HepG2 (cell line): ENCODE data around the gene SCUBE1. TPM values are rescaled to one million over a fixed set of nuclear protein-coding genes. Genes with fewer than 3 reads are reported as not detected.

Experiments used
- ATAC-seq: fragments of 200-7000 bp; cut with Tn5 transposase; 3 replicates; pipeline ENCODE4 v1.9.1; 2020; ENCODE audit warnings: mild to moderate bottlenecking, moderate library complexity
- BruUV-seq: library from RNA; stranded (reverse); fragments of 400-500 nt; replicated peaks from 2 replicates; lab custom pipeline; 2021; lab: Mats Ljungman, UMichigan
- CTCF ChIA-PET: fragments of 300-600 bp; formaldehyde crosslinking; extraction: SDS; loops from one replicate; lab custom pipeline; 2021; ENCODE audit warnings: low total read pairs, inconsistent platforms, low intra/inter-chr PET ratio; lab: Yijun Ruan, JAX
- POLR2A ChIA-PET: fragments of 350-600 bp; sonication (Branson Sonifier 250); formaldehyde crosslinking; loops from one replicate; lab custom pipeline; 2020; ENCODE audit warnings: antibody characterized with exemption, inconsistent platforms; lab: Yijun Ruan, JAX
- DNase-seq: peaks from one replicate; pipeline ENCODE4 v3.0.0-alpha.2; 2015; ENCODE audit warnings: low spot score
- FAIRE-seq: peaks from 3 replicates; lab custom pipeline; 2011; peaks lifted over from hg19 to GRCh38; lab: Jason Lieb, UNC
- H2AFZ ChIP-seq: one replicate; pipeline ENCODE4 v1.6.1; 2011; ENCODE audit warnings: low read length, inconsistent platforms
- H3K27ac ChIP-seq: fragments of 300-600 bp; 3 replicates; pipeline ENCODE4 v1.8.0; 2011; ENCODE audit warnings: mixed run types, mild to moderate bottlenecking, mixed read lengths, low read length, inconsistent platforms; ENCODE audit not compliant: insufficient read depth; ENCODE audit errors: extremely low read length
- H3K27me3 ChIP-seq, 2 experiments: fragments of 200-600 bp in 1 of 2; 2 replicates in 1 of 2; 3 replicates in 1 of 2; pipeline versions ENCODE4 v1.6.0 to v1.8.0; 2011; ENCODE audit warnings: low read length in 2 of 2, mild to moderate bottlenecking in 2 of 2, moderate library complexity in 2 of 2, inconsistent platforms in 1 of 2; ENCODE audit not compliant: insufficient read depth in 2 of 2, control insufficient read depth in 1 of 2
- H3K36me3 ChIP-seq, 2 experiments: fragments of 200-600 bp in 1 of 2; replicated peaks in 1 of 2; 2 replicates in 1 of 2; 3 replicates in 1 of 2; pipeline versions ENCODE4 v1.5.1 to v1.8.0; 2011; ENCODE audit warnings: low read length in 2 of 2, inconsistent platforms in 1 of 2; ENCODE audit not compliant: insufficient read depth in 2 of 2, control insufficient read depth in 1 of 2
- H3K4me1 ChIP-seq: 2 replicates; pipeline ENCODE4 v1.5.1; 2012; ENCODE audit warnings: low read length, inconsistent platforms; ENCODE audit not compliant: insufficient read depth
- H3K4me2 ChIP-seq: 2 replicates; pipeline ENCODE4 v1.6.0; 2011; ENCODE audit warnings: low read depth, low read length, inconsistent platforms
- H3K4me3 ChIP-seq, 3 experiments: fragments of 200-600 bp in 1 of 3; sonication (generic), shearing (Covaris generic) in 1 of 3; replicated peaks in 1 of 3; 2 replicates each; pipeline ENCODE4 v1.5.1; 2011 to 2016; ENCODE audit warnings: low read length in 3 of 3, inconsistent platforms in 2 of 3, low read depth in 2 of 3, mild to moderate bottlenecking in 2 of 3, control low read depth in 1 of 3, mixed read lengths in 1 of 3; ENCODE audit not compliant: insufficient read depth in 1 of 3
- H3K79me2 ChIP-seq: one replicate; pipeline ENCODE4 v1.6.1; 2011; ENCODE audit warnings: low read length, inconsistent platforms; ENCODE audit not compliant: insufficient read depth
- H3K9ac ChIP-seq: 2 replicates; pipeline ENCODE4 v1.6.0; 2011; ENCODE audit warnings: mild to moderate bottlenecking, low read depth, low read length, inconsistent platforms; ENCODE audit not compliant: insufficient read depth
- H3K9me3 ChIP-seq: 2 replicates; pipeline ENCODE4 v1.5.1; 2012; ENCODE audit warnings: mild to moderate bottlenecking, low read length
- H4K20me1 ChIP-seq: 2 replicates; pipeline ENCODE4 v1.6.0; 2011; ENCODE audit warnings: inconsistent platforms, mild to moderate bottlenecking, low read length, moderate library complexity; ENCODE audit not compliant: insufficient read depth
- FIP1L1 ChIP-seq: fragments of 200-400 bp; formaldehyde crosslinking; IDR thresholded peaks from 2 replicates; pipeline ENCODE4 v1.6.1; 2018; ENCODE audit warnings: low read depth, mild to moderate bottlenecking, low read length, moderate library complexity, borderline replicate concordance; ENCODE audit not compliant: insufficient read depth
- HNF4A ChIP-seq: sonication (generic); formaldehyde crosslinking; IDR thresholded peaks from 2 replicates; pipeline ENCODE4 v1.4.0; 2020; ENCODE audit warnings: missing genetic modification reagents
- MEIS2 ChIP-seq: sonication (generic); formaldehyde crosslinking; IDR thresholded peaks from 2 replicates; pipeline ENCODE4 v1.9.0; 2021; ENCODE audit warnings: mild to moderate bottlenecking, missing genetic modification reagents
- TBX2 ChIP-seq: sonication (generic); formaldehyde crosslinking; IDR thresholded peaks from 2 replicates; pipeline ENCODE4 v1.5.0; 2020; ENCODE audit warnings: missing genetic modification reagents, mild to moderate bottlenecking, borderline replicate concordance
- ZNF44 ChIP-seq: sonication (generic); formaldehyde crosslinking; IDR thresholded peaks from 2 replicates; pipeline ENCODE4 v1.5.1; 2020; ENCODE audit warnings: mild to moderate bottlenecking, missing genetic modification reagents
- ZNF501 ChIP-seq: sonication (generic); formaldehyde crosslinking; IDR thresholded peaks from 2 replicates; pipeline ENCODE4 v1.5.1; 2020; ENCODE audit warnings: mild to moderate bottlenecking, moderate library complexity, missing genetic modification reagents
- ZNF710 ChIP-seq: sonication (generic); formaldehyde crosslinking; IDR thresholded peaks from 2 replicates; pipeline ENCODE4 v1.5.0; 2020; ENCODE audit warnings: mild to moderate bottlenecking, missing genetic modification reagents, borderline replicate concordance
- WGBS: methylation state at CpG from one replicate; pipeline ENCODE4 v1.1.6; 2017; ENCODE audit warnings: low lambda C conversion rate; 5-methylcytosine and 5-hydroxymethylcytosine counted together
- in situ Hi-C: cut with HindIII; loops from 2 replicates; pipeline ENCODE4 v1.10.0; 2017; ENCODE audit warnings: low pct_unique_long_range_greater_than_20kb; ENCODE audit not compliant: extremely low pct_ligation_motif_present
- intact Hi-C: fragments of 100-400 bp; cut with micrococcal nuclease; formaldehyde crosslinking; loops from one replicate; pipeline ENCODE4 v1.10.0; 2022; ENCODE audit not compliant: unreplicated experiment
- polyA plus RNA-seq, 8 experiments: library from polyadenylated mRNA; depleted of rRNA in 3 of 8; stranded (reverse) in 7 of 8; unstranded in 1 of 8; fragments of >200 nt; fragmentation: Illumina TruSeq in 4 of 8; extraction: Trizol in 4 of 8; gene quantifications; 2 replicates each; pipeline versions ENCODE4 v1.2.1 to v1.2.3, GENCODE V29; 2011 to 2016; ENCODE audit warnings: low read depth in 4 of 8, missing spikeins in 1 of 8, mixed read lengths in 1 of 8; ENCODE audit not compliant: insufficient read depth in 1 of 8
- total RNA-seq, 5 experiments: library from RNA; depleted of rRNA; stranded (reverse); fragments of >200 nt; fragmentation: Illumina TruSeq; extraction: Trizol; gene quantifications; 2 replicates each; pipeline ENCODE4 v1.2.3, GENCODE V29; 2016; ENCODE audit warnings: low read depth in 1 of 5

SCUBE1 gene
- total and polyA plus RNA-seq, 2 of the 13 experiments (the other 11 are each of a cell fraction or from before 2014, with no cell fraction given) = under 0.01 to 0.05 TPM

GRCh38 chr22:43331698-43332097 is 11.5 kb downstream of the SCUBE1 start:
- Histone ChIP-seq H3K4me3 (no peak overlapping the region), H3K4me1 (peaks cover 1% of the 10 kb centered on the region; the same call in 1 of the 2 replicates), H3K36me3 (no peaks in the 10 kb centered on the region), H3K9ac (no peak overlapping the region), H2AFZ (no peak overlapping the region), H3K4me2 (no peak overlapping the region), H3K79me2 (no peaks in the 10 kb centered on the region), H3K9me3 (no peaks in the 10 kb centered on the region), H4K20me1 (no peaks in the 10 kb centered on the region), H3K27me3 (peaks cover 1 to 56% of the 10 kb centered on the region in 2 experiments; a peak in 3 of 5 replicates), H3K27ac (no peak overlapping the region)
- no peak for ATAC-seq
- TF ChIP-seq ZNF44 (CRISPR knock-in tag) = no peak
- intact Hi-C loops = no loop called here
- in situ Hi-C loops = no loop called here
- POLR2A ChIA-PET = no interaction called here
- no peak for FAIRE-seq
- CTCF ChIA-PET = no interaction called here
- no peak for DNase-seq
- BruUV-seq = no TSS peak
- 33% methylated on average over 9 of the region's 9 CpGs for WGBS

GRCh38 chr22:43331069-43331451 is 12.1 kb downstream of the SCUBE1 start:
- in situ Hi-C loops = no loop called here
- no peaks in the 10 kb centered on the region for H3K9me3 ChIP-seq
- DNase-seq (no peak), ATAC-seq (no peak), FAIRE-seq (no peak)
- no TSS peak for BruUV-seq
- WGBS = 42% methylated on average over 3 of the region's 3 CpGs
- no peak overlapping the region for H3K4me2 ChIP-seq
- H2AFZ ChIP-seq = no peak overlapping the region
- peaks cover 1 to 57% of the 10 kb centered on the region in 2 experiments; a peak in 3 of 5 replicates for H3K27me3 ChIP-seq
- no peak overlapping the region for H3K27ac ChIP-seq
- H3K36me3 ChIP-seq = no peaks in the 10 kb centered on the region
- ChIA-PET POLR2A (no interaction called here), CTCF (no interaction called here)
- H3K4me3 ChIP-seq = no peak overlapping the region
- TF ChIP-seq MEIS2 (CRISPR knock-in tag) (no peak), FIP1L1 (no peak), TBX2 (no peak), ZNF710 (no peak), ZNF501 (CRISPR knock-in tag) (no peak), HNF4A (CRISPR knock-in tag) (no peak)
- H4K20me1 ChIP-seq = no peaks in the 10 kb centered on the region
- no peak overlapping the region for H3K9ac ChIP-seq
- intact Hi-C loops = no loop called here
- H3K79me2 ChIP-seq = no peaks in the 10 kb centered on the region
- peaks cover 6% of the 10 kb centered on the region; the same call in 1 of the 2 replicates for H3K4me1 ChIP-seq
